HCT116 (cell line): ENCODE results near the gene ACADS. TPM values are rescaled to one million over a fixed set of nuclear protein-coding genes. Genes with fewer than 3 reads are reported as not detected.
A peak's percentile ranks its signal among the peaks of the same experiment; 100 is the strongest.

Experiments
- ATAC-seq: fragments of 200-7000 bp; cut with Tn5 transposase; 2 replicates; pipeline ENCODE4 v1.9.1; 2020; ENCODE audit warnings: mild to moderate bottlenecking, moderate library complexity
- BruUV-seq: library from RNA; stranded (reverse); fragments of 400-500 nt; replicated peaks from 2 replicates; lab custom pipeline; 2021; lab: Mats Ljungman, UMichigan
- CTCF ChIA-PET: fragments of 300-600 bp; sonication (Branson Sonifier 250); formaldehyde crosslinking; loops from one replicate; lab custom pipeline; 2021; ENCODE audit warnings: antibody characterized with exemption; lab: Charles Lee
- POLR2A ChIA-PET: fragments of 300-600, 350-600 bp; sonication (Branson Sonifier 250); formaldehyde crosslinking; loops from one replicate; lab custom pipeline; 2021; ENCODE audit warnings: antibody characterized with exemption; lab: Charles Lee
- RAD21 ChIA-PET, 2 experiments: fragments of 300-600 bp; sonication (Branson Sonifier 250); formaldehyde crosslinking; loops; one replicate each; lab custom pipeline; 2023; ENCODE audit warnings: low total read pairs in 2 of 2; ENCODE audit not compliant: uncharacterized antibody in 2 of 2, unreplicated experiment in 2 of 2, low non-redundant PET in 1 of 2; lab: Charles Lee
- DNase-seq: peaks from one replicate; pipeline ENCODE4 v3.0.0-alpha.2; 2010; ENCODE audit warnings: low read depth, low spot score
- H2AFZ ChIP-seq: fragments of 200-600 bp; shearing (Covaris generic), sonication (generic); 2 replicates; pipeline ENCODE4 v1.6.1; 2017; ENCODE audit warnings: low read depth, mixed run types, mixed read lengths, antibody characterized with exemption, low read length; ENCODE audit not compliant: poor library complexity, severe bottlenecking
- H3K27ac ChIP-seq: 2 replicates; pipeline ENCODE4 v1.5.1; 2012; ENCODE audit warnings: low read depth, low read length
- H3K27me3 ChIP-seq: fragments of 200-600 bp; sonication (generic); 2 replicates; pipeline ENCODE4 v1.6.1; 2016; ENCODE audit warnings: mixed run types, low read length, mixed read lengths; ENCODE audit not compliant: insufficient read depth
- H3K36me3 ChIP-seq, 2 experiments: fragments of 200-500 bp in 1 of 2; fragments of 200-600 bp in 1 of 2; sonication (Bioruptor generic) in 1 of 2; sonication (generic) in 1 of 2; 2 replicates each; pipeline versions ENCODE4 v1.5.1 to v1.6.1; 2014 to 2016; ENCODE audit warnings: low read length in 2 of 2, inconsistent platforms in 1 of 2, mixed read lengths in 1 of 2, mixed run types in 1 of 2; ENCODE audit not compliant: insufficient read depth in 2 of 2, control insufficient read depth in 1 of 2
- H3K4me1 ChIP-seq, 2 experiments: fragments of 200-600 bp in 1 of 2; sonication (generic) in 1 of 2; 2 replicates each; pipeline versions ENCODE4 v1.5.1 to v1.6.1; 2012 to 2017; ENCODE audit warnings: low read length in 2 of 2, inconsistent platforms in 1 of 2, mild to moderate bottlenecking in 1 of 2, mixed read lengths in 1 of 2, mixed run types in 1 of 2, moderate library complexity in 1 of 2; ENCODE audit not compliant: insufficient read depth in 2 of 2, control insufficient read depth in 1 of 2
- H3K4me2 ChIP-seq: fragments of 200-600 bp; sonication (generic); 2 replicates; pipeline ENCODE4 v1.6.1; 2017; ENCODE audit warnings: mixed run types, low read length, mixed read lengths
- H3K4me3 ChIP-seq, 2 experiments: fragments of 200-600 bp in 1 of 2; sonication (generic) in 1 of 2; replicated peaks in 1 of 2; 2 replicates each; pipeline ENCODE4 v1.5.1; 2011 to 2016; ENCODE audit warnings: low read length in 2 of 2, control low read depth in 1 of 2, low read depth in 1 of 2, mild to moderate bottlenecking in 1 of 2, mixed read lengths in 1 of 2, mixed run types in 1 of 2
- H3K79me2 ChIP-seq: fragments of 200-600 bp; sonication (generic); 2 replicates; pipeline ENCODE4 v1.6.1; 2017; ENCODE audit warnings: mild to moderate bottlenecking, mixed run types, low read length, moderate library complexity, mixed read lengths; ENCODE audit not compliant: insufficient read depth
- H3K9ac ChIP-seq: fragments of 200-600 bp; sonication (generic); 2 replicates; pipeline ENCODE4 v1.6.1; 2016; ENCODE audit warnings: low read length, mixed read lengths
- H3K9me2 ChIP-seq: fragments of 200-600 bp; sonication (generic), shearing (Covaris generic); 2 replicates; pipeline ENCODE4 v1.6.1; 2017; ENCODE audit warnings: mixed run types, mild to moderate bottlenecking, moderate library complexity; ENCODE audit not compliant: insufficient read depth
- H3K9me3 ChIP-seq, 2 experiments: fragments of 200-500 bp in 1 of 2; fragments of 200-600 bp in 1 of 2; sonication (Bioruptor generic) in 1 of 2; sonication (generic) in 1 of 2; 2 replicates each; pipeline ENCODE4 v1.6.1; 2014 to 2017; ENCODE audit warnings: low read length in 2 of 2, mixed read lengths in 2 of 2, inconsistent platforms in 1 of 2, low read depth in 1 of 2, mild to moderate bottlenecking in 1 of 2, mixed run types in 1 of 2, moderate library complexity in 1 of 2; ENCODE audit not compliant: control insufficient read depth in 1 of 2, insufficient read depth in 1 of 2
- H4K20me1 ChIP-seq: fragments of 200-600 bp; sonication (generic), shearing (Covaris generic); 2 replicates; pipeline ENCODE4 v1.6.1; 2017; ENCODE audit warnings: mixed run types, mild to moderate bottlenecking, moderate library complexity; ENCODE audit not compliant: insufficient read depth
- CBX3 ChIP-seq: IDR thresholded peaks from 2 replicates; pipeline ENCODE4 v1.6.1; 2012; ENCODE audit warnings: low read depth
- EGR1 ChIP-seq: IDR thresholded peaks from 2 replicates; pipeline ENCODE4 v1.6.1; 2012; ENCODE audit warnings: low read depth
- EZH2 ChIP-seq: fragments of 200-600 bp; sonication (generic); IDR thresholded peaks from 2 replicates; pipeline ENCODE4 v1.6.1; 2017; ENCODE audit warnings: antibody characterized with exemption, mixed run types
- EZH2phosphoT487 ChIP-seq: fragments of 200-600 bp; IDR thresholded peaks from 2 replicates; pipeline ENCODE4 v1.6.1; 2018; ENCODE audit warnings: antibody characterized with exemption, borderline replicate concordance
- FOSL1 ChIP-seq: IDR thresholded peaks from 2 replicates; pipeline ENCODE4 v1.6.1; 2012; ENCODE audit warnings: low read depth
- JUND ChIP-seq: IDR thresholded peaks from 2 replicates; pipeline ENCODE4 v1.6.1; 2012
- POLR2A ChIP-seq: IDR thresholded peaks from 2 replicates; pipeline ENCODE4 v1.7.0; 2011; ENCODE audit warnings: borderline replicate concordance; ENCODE audit not compliant: insufficient read depth, insufficient read length; ENCODE audit errors: extremely low read depth
- SIN3A ChIP-seq: IDR thresholded peaks from 2 replicates; pipeline ENCODE4 v1.6.1; 2012; ENCODE audit warnings: low read depth
- SP1 ChIP-seq: IDR thresholded peaks from 2 replicates; pipeline ENCODE4 v1.6.1; 2012; ENCODE audit warnings: low read depth
- SRF ChIP-seq: IDR thresholded peaks from 2 replicates; pipeline ENCODE4 v1.6.1; 2012; ENCODE audit warnings: low read depth
- YY1 ChIP-seq: IDR thresholded peaks from 2 replicates; pipeline ENCODE4 v1.6.1; 2011; ENCODE audit warnings: low read length, low read depth, moderate library complexity, mild to moderate bottlenecking; ENCODE audit not compliant: insufficient replicate concordance; ENCODE audit errors: extremely low read depth
- ZFX ChIP-seq: fragments of 450-650 bp; IDR thresholded peaks from 2 replicates; pipeline ENCODE4 v1.6.1; 2017
- intact Hi-C: fragments of 100-400 bp; cut with micrococcal nuclease; formaldehyde crosslinking; loops from 2 replicates; pipeline ENCODE4 v1.10.0; 2022
- total RNA-seq: library from RNA; stranded (reverse); gene quantifications from one replicate; pipeline ENCODE4 v1.2.1, GENCODE V29; 2021; ENCODE audit not compliant: unreplicated experiment
- TF ChIP-seq, protein P1 (sequence below): IDR thresholded peaks from 2 replicates; pipeline ENCODE4 v1.6.1; 2011; ENCODE audit warnings: mild to moderate bottlenecking, low read length, moderate library complexity; ENCODE audit not compliant: insufficient replicate concordance; ENCODE audit errors: extremely low read depth
- TF ChIP-seq, protein P2 (sequence below): IDR thresholded peaks from 2 replicates; pipeline ENCODE4 v1.6.1; 2012; ENCODE audit warnings: low read depth
- TF ChIP-seq, protein P3 (sequence below): IDR thresholded peaks from 2 replicates; pipeline ENCODE4 v1.6.1; 2012

Gene ACADS
- total RNA-seq, 1 experiment from 2014 or later, result 21.4 TPM

DNA sequence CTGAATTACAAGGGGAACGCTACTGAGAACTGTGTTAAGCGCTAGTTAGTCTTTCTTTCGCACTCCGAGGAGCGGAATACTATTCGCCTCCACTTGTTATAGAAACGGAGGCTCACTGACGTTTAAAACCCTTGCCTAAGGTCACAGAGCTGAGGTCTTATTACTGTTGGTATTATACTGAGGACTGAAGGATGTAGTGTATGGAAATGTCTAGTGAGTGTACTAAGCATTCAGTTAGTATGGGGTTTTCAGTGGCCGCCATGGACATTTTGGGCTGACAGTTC, 826 bp downstream of the ACADS start:
- CTCF ChIA-PET, result no interaction called here

More for the DNA sequence above, 826 bp downstream of the ACADS start:
- Histone ChIP-seq H3K36me3 (peaks cover 10 to 21% of the 10 kb centered on the region in 2 experiments; a peak in 3 of 4 replicates), H3K4me1 (peaks cover 3 to 18% of the 10 kb centered on the region in 2 experiments; a peak in 2 of 4 replicates), H3K27ac (peak overlapping the region; percentile 73; the same call in 1 of the 2 replicates), H3K9me2 (no peaks in the 10 kb centered on the region), H3K9ac (peak overlapping the region; percentile 81), H3K4me3 (peak overlapping the region; percentile 81 to 83), H2AFZ (no peak overlapping the region), H3K27me3 (no peaks in the 10 kb centered on the region), H3K9me3 (no peaks in the 10 kb centered on the region), H3K79me2 (no peaks in the 10 kb centered on the region), H4K20me1 (no peaks in the 10 kb centered on the region), H3K4me2 (peak overlapping the region; percentile 96)
- intact Hi-C loops, result loop anchor here (5.0 kb wide), 1 partner anchor 246 kb away; no protein-coding TSS in a partner anchor
- DNase-seq (no peak), ATAC-seq (no peak)
- TSS peak; percentile 30 for BruUV-seq
- POLR2A ChIA-PET, result no interaction called here
- RAD21 ChIA-PET, result no interaction called here
- TF ChIP-seq SRF (no peak), EZH2phosphoT487 (no peak), CBX3 (no peak), EGR1 (no peak), EZH2 (no peak), YY1 (no peak), ZFX (no peak), SP1 (no peak), POLR2A (no peak), FOSL1 (no peak), SIN3A (no peak), JUND (no peak)
- TF ChIP-seq, protein P1, sequence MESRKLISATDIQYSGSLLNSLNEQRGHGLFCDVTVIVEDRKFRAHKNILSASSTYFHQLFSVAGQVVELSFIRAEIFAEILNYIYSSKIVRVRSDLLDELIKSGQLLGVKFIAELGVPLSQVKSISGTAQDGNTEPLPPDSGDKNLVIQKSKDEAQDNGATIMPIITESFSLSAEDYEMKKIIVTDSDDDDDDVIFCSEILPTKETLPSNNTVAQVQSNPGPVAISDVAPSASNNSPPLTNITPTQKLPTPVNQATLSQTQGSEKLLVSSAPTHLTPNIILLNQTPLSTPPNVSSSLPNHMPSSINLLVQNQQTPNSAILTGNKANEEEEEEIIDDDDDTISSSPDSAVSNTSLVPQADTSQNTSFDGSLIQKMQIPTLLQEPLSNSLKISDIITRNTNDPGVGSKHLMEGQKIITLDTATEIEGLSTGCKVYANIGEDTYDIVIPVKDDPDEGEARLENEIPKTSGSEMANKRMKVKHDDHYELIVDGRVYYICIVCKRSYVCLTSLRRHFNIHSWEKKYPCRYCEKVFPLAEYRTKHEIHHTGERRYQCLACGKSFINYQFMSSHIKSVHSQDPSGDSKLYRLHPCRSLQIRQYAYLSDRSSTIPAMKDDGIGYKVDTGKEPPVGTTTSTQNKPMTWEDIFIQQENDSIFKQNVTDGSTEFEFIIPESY, result no peak
- TF ChIP-seq, protein P2, sequence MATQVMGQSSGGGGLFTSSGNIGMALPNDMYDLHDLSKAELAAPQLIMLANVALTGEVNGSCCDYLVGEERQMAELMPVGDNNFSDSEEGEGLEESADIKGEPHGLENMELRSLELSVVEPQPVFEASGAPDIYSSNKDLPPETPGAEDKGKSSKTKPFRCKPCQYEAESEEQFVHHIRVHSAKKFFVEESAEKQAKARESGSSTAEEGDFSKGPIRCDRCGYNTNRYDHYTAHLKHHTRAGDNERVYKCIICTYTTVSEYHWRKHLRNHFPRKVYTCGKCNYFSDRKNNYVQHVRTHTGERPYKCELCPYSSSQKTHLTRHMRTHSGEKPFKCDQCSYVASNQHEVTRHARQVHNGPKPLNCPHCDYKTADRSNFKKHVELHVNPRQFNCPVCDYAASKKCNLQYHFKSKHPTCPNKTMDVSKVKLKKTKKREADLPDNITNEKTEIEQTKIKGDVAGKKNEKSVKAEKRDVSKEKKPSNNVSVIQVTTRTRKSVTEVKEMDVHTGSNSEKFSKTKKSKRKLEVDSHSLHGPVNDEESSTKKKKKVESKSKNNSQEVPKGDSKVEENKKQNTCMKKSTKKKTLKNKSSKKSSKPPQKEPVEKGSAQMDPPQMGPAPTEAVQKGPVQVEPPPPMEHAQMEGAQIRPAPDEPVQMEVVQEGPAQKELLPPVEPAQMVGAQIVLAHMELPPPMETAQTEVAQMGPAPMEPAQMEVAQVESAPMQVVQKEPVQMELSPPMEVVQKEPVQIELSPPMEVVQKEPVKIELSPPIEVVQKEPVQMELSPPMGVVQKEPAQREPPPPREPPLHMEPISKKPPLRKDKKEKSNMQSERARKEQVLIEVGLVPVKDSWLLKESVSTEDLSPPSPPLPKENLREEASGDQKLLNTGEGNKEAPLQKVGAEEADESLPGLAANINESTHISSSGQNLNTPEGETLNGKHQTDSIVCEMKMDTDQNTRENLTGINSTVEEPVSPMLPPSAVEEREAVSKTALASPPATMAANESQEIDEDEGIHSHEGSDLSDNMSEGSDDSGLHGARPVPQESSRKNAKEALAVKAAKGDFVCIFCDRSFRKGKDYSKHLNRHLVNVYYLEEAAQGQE, result no peak
- TF ChIP-seq, protein P3, sequence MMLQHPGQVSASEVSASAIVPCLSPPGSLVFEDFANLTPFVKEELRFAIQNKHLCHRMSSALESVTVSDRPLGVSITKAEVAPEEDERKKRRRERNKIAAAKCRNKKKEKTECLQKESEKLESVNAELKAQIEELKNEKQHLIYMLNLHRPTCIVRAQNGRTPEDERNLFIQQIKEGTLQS, result no peak
